ENCODE measurements around the gene RPL31. TPM values are rescaled to one million over a fixed set of nuclear protein-coding genes. Genes with fewer than 3 reads are reported as not detected.

Gene RPL31
- total RNA-seq, 1 donor from 2014 or later: 1,437 TPM

GRCh38 chr2:100990166-100990565 is 11.9 kb upstream of the RPL31 start:
- DNase-seq (ENCODE audit: low read depth): no peak
- no peak overlapping the region for H3K4me3 ChIP-seq (ENCODE audit: low read depth, low read length)
- TF ChIP-seq, protein P1, sequence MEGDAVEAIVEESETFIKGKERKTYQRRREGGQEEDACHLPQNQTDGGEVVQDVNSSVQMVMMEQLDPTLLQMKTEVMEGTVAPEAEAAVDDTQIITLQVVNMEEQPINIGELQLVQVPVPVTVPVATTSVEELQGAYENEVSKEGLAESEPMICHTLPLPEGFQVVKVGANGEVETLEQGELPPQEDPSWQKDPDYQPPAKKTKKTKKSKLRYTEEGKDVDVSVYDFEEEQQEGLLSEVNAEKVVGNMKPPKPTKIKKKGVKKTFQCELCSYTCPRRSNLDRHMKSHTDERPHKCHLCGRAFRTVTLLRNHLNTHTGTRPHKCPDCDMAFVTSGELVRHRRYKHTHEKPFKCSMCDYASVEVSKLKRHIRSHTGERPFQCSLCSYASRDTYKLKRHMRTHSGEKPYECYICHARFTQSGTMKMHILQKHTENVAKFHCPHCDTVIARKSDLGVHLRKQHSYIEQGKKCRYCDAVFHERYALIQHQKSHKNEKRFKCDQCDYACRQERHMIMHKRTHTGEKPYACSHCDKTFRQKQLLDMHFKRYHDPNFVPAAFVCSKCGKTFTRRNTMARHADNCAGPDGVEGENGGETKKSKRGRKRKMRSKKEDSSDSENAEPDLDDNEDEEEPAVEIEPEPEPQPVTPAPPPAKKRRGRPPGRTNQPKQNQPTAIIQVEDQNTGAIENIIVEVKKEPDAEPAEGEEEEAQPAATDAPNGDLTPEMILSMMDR (conservative IDR thresholded peaks at IDR 0.05; ENCODE audit: low read depth, low read length): no peak

- TF ChIP-seq, protein P1 (conservative IDR thresholded peaks at IDR 0.05; ENCODE audit: low read depth, low read length): no peak
- DNase-seq (ENCODE audit: low read depth): no peak
- no peak overlapping the region for H3K4me3 ChIP-seq (ENCODE audit: low read depth, low read length)
Measured at GRCh38 chr2:100990650-100991403, 11.3 kb upstream of the RPL31 start.

GRCh38 chr2:100991404-100991773 is 10.7 kb upstream of the RPL31 start:
- TF ChIP-seq, protein P1 (conservative IDR thresholded peaks at IDR 0.05; ENCODE audit: low read depth, low read length): no peak
- no peak for DNase-seq (ENCODE audit: low read depth)
- no peak overlapping the region for H3K4me3 ChIP-seq (ENCODE audit: low read depth, low read length)

- no peak overlapping the region for H3K4me3 ChIP-seq (ENCODE audit: low read depth, low read length)
- TF ChIP-seq, protein P1 (conservative IDR thresholded peaks at IDR 0.05; ENCODE audit: low read depth, low read length): no peak
- DNase-seq (ENCODE audit: low read depth): no peak
Measured at GRCh38 chr2:100992262-100992661, 9.8 kb upstream of the RPL31 start.

- TF ChIP-seq, protein P1 (conservative IDR thresholded peaks at IDR 0.05; ENCODE audit: low read depth, low read length): no peak
- H3K4me3 ChIP-seq (ENCODE audit: low read depth, low read length): no peak overlapping the region
- no peak for DNase-seq (ENCODE audit: low read depth)
Measured at GRCh38 chr2:100993294-100993693, 8.8 kb upstream of the RPL31 start.

DNA sequence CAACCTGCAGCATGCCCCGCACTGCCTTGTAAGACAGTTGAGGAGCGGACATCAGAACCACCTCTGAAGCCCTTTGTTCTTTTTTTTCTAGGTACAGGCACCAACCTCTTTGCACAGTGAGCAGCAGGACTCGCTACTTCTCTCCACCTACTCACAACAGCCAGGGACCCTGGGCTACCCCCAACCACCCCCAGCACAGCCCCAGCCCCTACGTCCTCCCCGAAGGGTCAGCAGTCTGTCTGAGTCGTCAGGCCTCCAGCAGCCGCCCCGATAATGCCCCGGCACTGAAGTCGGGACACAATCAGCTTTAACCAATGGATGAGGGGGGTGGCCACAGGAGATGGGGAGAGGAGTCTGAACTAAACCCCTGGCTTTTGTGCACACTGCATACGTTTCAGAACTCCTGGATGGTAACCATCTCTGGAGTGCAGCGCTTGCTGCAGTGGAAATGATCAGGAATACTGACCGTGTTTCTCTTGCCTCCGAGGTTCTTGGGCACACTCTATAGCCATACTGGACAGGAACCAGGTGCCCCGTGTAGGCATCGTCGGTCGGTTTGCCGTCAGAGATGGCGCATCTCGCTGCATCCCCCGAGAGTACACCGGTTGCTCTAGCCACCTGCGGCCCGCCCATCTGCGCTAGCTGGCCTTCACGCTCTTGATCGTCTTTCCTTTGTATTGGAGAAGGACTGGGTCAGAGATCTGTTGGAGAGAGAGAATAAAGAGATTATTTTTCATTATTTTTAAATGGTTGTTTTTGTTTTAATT is 6.6 kb upstream of the RPL31 start:
- TF ChIP-seq, protein P1 (conservative IDR thresholded peaks at IDR 0.05; ENCODE audit: low read depth, low read length): no peak
- DNase-seq (ENCODE audit: low read depth): no peak
- no peak overlapping the region for H3K4me3 ChIP-seq (ENCODE audit: low read depth, low read length)

Measured in epithelial cell of proximal tubule (primary cell).